Stimulated activated CD8-positive, alpha-beta memory T cell treated with anti-CD3 and anti-CD28 coated beads, Interleukin-15, amount 100 ng/mL, for 24 hours (primary cell): ENCODE measurements around the gene NME4.
A peak's percentile ranks its signal among the peaks of the same experiment; 100 is the strongest.
"Not testable (repeated sequence)": the region's sequence is repeated elsewhere in the genome, so short reads cannot be mapped to it uniquely, and the experiment has no call there.

Experiments
- DNase-seq: peaks from one replicate; pipeline ENCODE4 v3.0.0-alpha.2; 2020; ENCODE audit warnings: low read depth

Gene NME4

GRCh38 chr16:377419-377951, 19.5 kb upstream of the NME4 start:
- no peak for DNase-seq

GRCh38 chr16:378113-378820, 18.7 kb upstream of the NME4 start:
- DNase-seq = not testable (repeated sequence)

DNA sequence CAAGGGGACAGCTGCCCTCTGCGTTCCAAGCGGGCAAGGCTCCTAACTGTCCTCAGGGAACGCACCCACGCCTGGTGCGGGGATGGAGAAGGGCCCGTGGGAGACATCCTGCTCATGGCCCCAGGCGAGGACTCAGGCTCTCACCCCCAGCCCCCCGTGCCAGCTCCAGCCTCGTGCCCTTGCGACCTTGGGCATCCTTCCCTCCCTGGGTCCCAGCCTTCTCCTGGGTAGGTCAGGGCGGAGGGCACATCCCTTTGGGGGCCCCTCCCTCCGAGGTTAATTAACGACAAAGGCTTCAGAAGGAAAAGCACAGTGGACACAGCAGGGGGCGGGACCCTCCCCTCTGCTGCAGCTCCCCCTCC, 18.2 kb upstream of the NME4 start:
- no peak for DNase-seq

DNA sequence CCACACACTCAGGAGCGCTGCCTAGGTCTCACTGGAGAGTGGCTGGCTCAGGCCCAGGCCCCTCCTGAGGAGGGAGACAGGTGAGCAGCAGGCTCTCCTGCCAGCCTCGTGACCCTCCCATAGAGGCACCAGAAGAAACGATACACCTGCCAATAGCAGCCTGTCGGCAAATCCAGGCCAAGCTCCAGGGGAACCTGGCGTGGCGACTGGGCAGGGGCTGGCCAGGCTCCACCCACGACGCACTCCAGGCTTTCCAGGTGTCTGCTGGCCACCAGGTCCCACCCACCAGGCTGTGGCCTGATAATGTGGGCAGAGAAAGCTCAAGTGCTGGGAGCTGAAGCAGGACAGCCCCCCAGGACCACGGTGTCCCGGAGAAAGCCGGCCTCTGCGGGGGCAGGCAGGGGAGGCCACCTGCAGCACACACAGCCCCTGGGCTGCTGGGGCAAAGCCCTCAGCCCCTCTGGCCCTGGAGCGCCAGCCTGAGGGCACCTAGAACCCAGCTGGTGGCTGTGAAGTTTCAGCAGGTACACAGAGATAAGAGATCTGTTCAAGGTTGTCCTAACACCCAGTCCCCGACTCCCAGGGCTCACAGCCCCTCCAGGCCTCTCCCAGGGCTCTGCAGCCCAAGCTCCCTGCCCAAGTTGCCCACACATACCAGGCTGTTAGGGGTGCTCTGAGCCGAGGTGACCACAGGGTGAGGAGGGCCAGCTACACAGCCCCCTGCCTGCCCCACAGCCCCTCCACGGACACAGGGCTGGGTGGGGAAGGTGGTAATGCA, 17.6 kb upstream of the NME4 start:
- no peak for DNase-seq

DNA sequence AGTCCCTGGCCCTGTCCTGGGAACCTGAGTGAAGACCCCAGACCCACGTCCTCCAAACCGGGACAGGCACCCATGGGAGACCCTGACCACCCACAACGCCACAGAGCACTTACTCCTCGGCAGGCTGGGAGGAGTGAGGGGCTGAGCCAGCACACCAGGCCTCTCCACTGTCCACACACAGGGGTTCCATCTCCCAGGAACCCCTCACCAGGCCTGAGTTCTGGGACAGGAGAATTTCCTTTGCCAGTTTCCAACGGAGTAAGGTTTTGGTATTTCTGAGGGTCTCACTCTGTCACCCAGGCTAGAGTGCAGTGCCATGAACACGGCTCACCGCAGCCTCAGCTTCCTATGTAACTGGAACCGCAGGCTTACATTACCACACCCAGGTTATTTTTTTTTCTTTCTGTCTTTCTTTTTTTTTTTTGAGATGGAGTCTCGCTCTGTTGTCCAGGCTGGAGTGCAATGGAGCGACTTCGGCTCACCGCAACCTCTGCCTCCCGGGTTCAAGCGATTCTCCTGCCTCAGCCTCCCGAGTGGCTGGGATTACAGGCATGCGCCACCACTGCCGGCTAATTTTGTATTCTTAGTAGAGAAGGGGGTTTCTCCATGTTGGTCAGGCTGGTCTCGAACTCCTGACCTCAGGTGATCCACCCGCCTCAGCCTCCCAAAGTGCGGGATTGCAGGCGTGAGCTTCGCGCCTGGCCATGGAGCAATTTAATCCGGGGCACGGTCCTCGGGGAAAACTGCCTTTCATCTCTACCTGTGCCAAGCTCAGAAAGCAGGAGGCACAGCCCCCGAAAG, 16.8 kb upstream of the NME4 start:
- DNase-seq = no peak

GRCh38 chr16:380762-381011, 16.3 kb upstream of the NME4 start:
- DNase-seq = no peak

DNA sequence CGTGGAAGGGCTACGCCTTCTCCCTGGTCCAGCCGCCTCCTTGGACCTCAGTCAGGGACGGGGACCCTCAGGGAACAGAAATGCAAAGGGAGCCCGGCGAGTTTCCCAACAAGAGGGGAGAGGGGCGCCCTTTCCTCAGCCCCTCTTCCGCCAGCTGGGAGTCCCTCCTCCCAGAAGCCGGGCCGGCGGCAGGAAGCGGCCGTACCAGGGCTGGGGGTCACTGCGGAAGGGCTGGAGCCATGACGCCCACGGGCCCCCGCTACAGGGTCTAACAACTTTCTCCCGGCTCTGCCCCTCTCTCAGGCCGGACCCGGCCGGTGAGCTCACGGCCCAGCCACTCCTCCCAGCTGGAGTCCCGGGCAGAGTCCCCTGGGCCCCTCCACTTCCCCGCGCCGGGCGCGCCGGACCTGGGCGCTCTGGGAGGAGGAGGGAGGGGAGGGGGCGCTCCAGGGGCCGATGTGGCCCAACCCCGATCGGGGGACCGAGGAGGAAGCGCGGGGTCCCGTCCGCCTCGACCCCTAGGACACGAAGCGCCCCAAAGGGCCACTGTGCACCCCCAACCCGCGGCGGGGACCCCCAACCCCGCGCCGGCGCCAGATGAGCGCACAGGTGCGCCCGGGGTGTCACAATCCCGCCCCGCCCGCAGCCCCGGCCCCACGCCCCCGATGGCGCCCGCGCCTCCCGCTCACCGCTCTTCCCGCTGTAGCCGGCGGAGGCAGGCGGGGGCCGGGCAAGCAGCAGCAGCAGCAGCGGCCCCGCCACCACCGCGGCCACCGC, 15.8 kb upstream of the NME4 start:
- DNase-seq = no peak

- peak; percentile 45 for DNase-seq
Observed at GRCh38 chr16:381789-382717, 14.9 kb upstream of the NME4 start, which contains the start of gene PGAP6. TSS of gene PGAP6 (minus strand) at chr16:381978. CDS start at chr16:381821, 157 bp downstream.

DNA sequence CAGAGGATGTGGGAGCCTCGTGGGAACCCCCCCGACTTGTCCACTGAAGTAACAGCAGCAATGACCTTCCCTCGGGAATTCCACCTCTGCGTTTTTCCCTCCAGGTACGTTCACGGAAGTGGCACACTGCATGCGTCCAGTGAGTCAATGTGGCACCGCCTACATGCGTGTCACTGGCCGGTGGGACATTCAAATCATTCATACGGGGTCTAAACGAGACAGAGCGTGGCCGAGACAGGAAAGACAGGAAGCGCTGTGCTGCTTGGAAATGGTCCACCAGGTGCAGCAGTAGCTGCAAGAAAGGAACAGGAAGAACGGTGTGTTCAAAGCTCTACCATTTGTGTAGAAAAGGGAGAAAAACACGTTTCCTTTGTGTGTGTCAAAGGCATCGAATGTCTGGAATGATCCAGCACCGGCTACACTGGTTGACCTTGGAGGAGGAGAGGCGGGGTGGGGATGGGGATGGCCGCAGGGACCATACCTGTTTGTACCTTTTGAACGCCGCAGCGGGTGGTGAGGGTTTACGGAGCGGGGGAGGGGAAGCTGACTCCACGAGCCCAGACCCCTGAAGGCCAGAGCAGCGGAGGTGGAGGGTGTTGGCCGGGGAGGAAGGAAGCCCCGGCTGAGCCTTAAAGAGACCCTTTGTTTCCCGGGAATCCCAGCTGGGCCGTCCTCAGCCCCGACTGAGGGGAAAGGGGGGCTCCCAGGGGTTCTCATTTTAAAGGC, 13.5 kb upstream of the NME4 start:
- DNase-seq = no peak

GRCh38 chr16:386641-387156, 10.3 kb upstream of the NME4 start:
- no peak for DNase-seq

DNA sequence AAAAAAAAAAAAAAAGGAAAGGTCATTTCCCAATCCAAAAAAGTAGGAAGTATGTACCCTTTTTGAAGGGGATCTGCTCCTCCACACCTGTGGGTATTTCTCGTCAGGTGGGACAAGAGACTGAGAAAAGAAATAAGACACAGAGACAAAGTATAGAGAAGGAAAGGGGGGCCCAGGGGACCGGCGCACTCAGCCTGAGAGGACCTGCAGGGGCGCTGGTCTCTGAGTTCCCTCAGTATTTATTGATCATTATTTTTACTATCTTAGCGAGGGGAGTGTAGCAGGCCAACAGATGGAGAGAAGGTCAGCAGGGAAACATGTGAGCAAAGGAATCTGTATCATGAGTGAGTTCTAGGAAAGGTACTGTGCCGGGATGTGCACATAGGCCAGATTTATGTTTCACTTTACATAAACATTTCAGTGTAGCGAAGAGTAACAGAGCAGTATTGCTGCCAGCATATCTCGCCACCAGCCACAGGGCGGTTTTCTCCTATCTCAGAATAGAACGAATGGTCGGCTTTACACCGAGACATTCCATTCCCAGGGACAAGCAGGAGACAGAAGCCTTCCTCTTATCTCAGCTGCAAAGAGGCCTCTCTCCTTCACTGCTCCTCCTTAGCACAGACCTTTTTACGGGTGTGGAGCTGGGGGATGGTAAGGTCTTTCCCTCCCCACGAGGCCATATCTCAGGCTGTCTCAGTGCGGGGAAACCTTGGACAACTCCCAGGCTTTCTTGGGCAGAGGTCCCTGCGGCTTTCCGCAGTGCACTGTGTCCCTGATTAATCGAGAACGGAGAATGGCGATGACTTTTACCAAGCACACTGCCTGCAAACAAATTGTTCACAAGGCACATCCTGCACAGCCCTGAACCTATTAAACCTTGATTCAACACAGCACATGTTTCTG, 9.0 kb upstream of the NME4 start:
- DNase-seq = not testable (repeated sequence)

DNA sequence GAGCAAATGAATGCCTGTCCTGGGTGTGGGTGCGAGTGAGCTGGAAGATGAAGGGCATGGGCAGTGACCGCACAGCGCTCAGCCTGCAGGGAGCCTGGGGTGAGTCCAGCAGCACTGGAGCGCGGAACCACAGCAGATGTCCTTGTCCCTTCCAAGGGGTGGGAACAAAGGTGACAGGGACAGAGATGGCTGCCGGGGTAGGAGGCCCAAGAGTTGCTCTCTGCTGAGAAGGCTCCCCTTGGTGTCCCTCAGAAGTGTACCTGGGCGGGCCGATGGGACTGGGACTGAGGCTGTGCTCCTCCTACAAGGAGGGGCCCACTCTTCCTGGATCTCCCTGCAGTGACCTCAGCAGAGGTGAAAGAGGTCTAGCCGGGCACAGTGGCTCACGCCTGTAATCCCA, 7.6 kb upstream of the NME4 start:
- DNase-seq = no peak

DNA sequence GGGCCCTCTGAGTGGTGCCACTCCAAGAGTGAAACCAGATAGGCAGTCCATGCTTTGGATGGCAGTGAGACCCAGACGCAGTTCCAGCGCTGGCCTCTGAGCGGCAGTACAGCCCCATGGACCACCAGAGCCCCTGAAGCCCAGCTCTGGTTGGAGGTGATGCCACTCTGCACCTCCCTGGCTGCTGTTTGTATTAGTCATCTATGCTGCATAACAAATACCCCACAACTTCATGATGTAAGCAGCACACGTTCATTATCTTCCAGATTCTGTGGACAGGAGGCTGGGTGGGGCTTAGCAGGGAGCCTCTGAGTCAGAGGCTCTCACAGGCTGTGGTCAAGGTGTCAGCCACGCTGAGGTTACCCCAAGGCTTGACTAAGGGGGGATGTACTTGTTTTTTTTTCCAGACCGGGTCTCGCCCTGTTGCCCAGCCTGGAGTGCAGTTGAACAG, 5.1 kb upstream of the NME4 start:
- peak; percentile 66 for DNase-seq

DNA sequence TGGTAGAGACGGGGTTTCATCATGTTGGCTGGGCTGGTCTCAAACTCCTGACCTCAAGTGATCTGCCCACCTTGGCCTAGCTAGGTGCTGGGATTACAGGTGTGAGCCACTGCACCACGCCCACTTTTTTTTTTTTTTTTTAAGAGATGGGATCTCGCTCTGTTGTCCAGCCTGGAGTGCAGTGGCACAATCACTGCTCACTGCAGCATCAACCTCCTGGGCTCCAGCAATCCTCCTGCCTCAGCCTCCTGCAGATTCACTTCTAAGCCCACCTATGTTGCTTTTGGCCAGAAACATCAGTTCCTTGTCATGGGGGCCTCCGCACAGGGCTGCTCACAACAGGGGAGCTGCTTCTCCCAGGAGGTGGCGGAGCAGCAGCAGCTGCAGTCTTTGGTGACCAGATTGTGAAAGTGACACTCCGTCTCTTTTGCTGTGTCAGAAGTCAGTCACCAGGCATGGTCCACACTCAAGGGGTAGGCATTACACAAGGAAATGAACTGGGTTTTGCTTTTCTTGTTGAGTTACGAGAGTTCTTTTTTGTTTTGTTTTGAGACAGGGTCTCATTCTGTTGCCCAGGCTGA, 4.5 kb upstream of the NME4 start:
- DNase-seq = no peak

DNA sequence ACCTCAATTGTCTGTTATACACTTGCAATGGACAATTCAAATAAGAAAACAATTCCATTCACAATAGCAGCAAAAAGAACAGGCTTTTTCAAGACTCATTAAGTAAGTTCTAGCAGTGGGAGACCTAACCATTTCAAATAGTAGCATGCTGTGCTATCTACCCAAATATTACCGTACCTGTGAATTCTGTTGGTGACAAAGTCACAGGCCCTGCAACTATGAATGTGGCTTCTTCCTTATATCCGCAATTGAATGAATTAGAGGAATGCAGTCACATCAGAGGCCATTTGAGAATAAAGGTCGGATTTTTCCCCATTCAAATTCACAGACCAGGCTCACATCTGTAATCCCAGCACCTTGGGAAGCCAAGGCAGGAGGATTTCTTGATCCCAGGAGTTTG, 800 bp upstream of the NME4 start:
- no peak for DNase-seq

DNA sequence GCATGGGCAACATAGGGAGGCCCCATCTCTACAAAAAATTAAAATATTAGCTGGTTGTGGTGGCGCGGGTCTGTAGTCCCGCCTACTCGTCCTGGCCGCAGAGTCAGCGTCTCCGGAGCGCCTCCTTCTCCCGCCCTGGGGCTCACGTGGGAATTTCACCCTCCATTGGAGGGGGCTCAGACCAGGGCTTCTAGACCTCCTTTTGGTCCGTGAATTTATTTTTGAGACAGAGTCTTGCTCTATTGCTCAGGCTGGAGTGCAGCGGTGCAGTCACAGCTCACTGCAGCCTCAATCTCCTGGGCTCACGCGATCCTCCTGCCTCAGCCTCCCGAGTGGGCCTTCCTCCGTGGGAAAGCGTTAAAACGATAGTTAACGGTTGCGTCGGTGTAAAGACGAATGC, 394 bp upstream of the NME4 start:
- no peak for DNase-seq

GRCh38 chr16:397736-398332, 835 bp downstream of the NME4 start:
- DNase-seq = no peak
